Inflammatory macrophage treated with lipopolysaccharide for 1 hour (primary cell): Measurements from ENCODE around the gene RBPMS2.

Experiments
- DNase-seq, 2 donors: peaks; one replicate each; pipeline ENCODE4 v3.0.0-alpha.2; 2020 to 2022

Gene RBPMS2

DNA sequence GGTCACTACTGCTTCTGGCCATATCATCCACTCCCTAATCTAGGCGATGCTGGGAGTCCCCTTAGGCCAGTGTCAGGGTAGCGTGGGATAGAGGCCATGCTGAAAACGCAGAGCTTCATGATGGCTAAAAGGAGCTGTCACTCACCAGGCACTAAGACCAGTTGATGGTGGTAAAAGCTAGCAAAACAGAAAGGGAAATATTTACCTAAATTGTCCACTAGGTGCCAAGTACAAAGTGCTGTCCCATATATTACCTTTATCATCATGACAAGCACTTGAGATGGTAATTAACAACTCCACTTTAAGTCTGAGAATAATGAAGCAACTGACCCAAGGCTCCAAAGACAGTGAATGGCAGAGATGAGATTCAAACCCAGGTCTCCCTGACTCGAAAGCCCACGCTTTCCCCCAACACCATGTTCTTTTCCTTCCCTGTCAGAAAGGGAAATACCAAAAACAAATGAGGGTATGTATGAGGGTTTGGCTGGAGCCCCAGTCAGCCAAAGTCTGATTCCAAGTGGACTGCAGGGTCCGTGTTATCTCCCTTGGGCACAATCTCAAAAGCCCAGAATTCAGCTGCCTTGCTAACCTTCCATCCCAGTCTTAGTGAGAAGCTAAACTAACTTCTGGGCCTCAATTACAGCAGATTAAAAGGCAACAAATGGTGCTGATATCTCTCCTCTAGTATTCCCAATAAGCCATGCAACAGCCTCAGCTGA, 84.7 kb downstream of the RBPMS2 start:
- DNase-seq: no peak

DNA sequence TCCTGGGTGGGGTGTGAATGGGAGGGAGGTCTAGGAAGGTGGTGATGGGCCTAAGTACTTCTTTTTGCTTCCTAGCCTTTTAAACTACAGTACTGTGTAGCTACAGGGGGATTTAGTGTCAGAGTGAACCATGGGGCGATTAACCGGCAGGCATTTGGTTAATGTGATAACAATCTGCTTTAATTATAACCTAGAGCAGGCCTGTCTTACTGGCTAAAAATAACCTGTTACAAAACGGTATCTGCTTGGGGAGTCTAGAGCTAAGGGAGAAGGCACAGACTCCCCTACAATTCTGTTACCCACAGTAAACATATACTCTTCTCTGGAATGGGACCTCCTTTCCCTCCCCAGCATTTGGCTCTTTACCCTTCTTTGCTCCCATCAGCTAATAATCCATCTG, 85.4 kb downstream of the RBPMS2 start:
- DNase-seq: no peak
